ENCODE data around the gene PGP.

The PGP gene

GRCh38 chr16:2190002-2190658, 24.5 kb downstream of the PGP start:
- no peak overlapping the region for H3K27ac ChIP-seq (ENCODE audit: low read depth, low read length, poor library complexity, severe bottlenecking)
- H3F3A ChIP-seq (ENCODE audit: insufficient read depth, low read length), result no peaks in the 10 kb centered on the region
- H3K9ac ChIP-seq (ENCODE audit: low read length), result no peak overlapping the region
- H3K9me2 ChIP-seq (ENCODE audit: low read depth, low read length), result no peaks in the 10 kb centered on the region
- no peaks in the 10 kb centered on the region for H3K9me3 ChIP-seq (ENCODE audit: low read length)
- H3K4me1 ChIP-seq (ENCODE audit: insufficient read depth, low read length, severe bottlenecking), result no peaks in the 10 kb centered on the region
- TF ChIP-seq EZH2 (IDR thresholded peaks at IDR 0.05; ENCODE audit: borderline replicate concordance, low read length), result no peak
- TF ChIP-seq, protein P1, sequence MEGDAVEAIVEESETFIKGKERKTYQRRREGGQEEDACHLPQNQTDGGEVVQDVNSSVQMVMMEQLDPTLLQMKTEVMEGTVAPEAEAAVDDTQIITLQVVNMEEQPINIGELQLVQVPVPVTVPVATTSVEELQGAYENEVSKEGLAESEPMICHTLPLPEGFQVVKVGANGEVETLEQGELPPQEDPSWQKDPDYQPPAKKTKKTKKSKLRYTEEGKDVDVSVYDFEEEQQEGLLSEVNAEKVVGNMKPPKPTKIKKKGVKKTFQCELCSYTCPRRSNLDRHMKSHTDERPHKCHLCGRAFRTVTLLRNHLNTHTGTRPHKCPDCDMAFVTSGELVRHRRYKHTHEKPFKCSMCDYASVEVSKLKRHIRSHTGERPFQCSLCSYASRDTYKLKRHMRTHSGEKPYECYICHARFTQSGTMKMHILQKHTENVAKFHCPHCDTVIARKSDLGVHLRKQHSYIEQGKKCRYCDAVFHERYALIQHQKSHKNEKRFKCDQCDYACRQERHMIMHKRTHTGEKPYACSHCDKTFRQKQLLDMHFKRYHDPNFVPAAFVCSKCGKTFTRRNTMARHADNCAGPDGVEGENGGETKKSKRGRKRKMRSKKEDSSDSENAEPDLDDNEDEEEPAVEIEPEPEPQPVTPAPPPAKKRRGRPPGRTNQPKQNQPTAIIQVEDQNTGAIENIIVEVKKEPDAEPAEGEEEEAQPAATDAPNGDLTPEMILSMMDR (IDR thresholded peaks at IDR 0.05; ENCODE audit: low read length), result no peak
- no peaks in the 10 kb centered on the region for H3K36me3 ChIP-seq (ENCODE audit: insufficient read depth, low read length)
- H2AFZ ChIP-seq (ENCODE audit: low read length), result no peak overlapping the region
- no peak overlapping the region for H3K4me3 ChIP-seq (ENCODE audit: low read depth, low read length, poor library complexity, severe bottlenecking)
- H3K79me2 ChIP-seq (ENCODE audit: insufficient read depth, low read length), result no peaks in the 10 kb centered on the region
- peaks cover 21% of the 10 kb centered on the region; the same call in 1 of the 2 replicates for H3K27me3 ChIP-seq (ENCODE audit: insufficient read depth, low read length)
- H3K4me2 ChIP-seq (ENCODE audit: low read length), result no peak overlapping the region
- H4K20me1 ChIP-seq (ENCODE audit: insufficient read depth, low read length), result no peaks in the 10 kb centered on the region

- Histone ChIP-seq H3K9me3 (ENCODE audit: low read length) (no peaks in the 10 kb centered on the region), H3K79me2 (ENCODE audit: insufficient read depth, low read length) (no peaks in the 10 kb centered on the region), H4K20me1 (ENCODE audit: insufficient read depth, low read length) (no peaks in the 10 kb centered on the region), H3K27me3 (ENCODE audit: insufficient read depth, low read length) (peaks cover 18% of the 10 kb centered on the region; the same call in 1 of the 2 replicates), H3K36me3 (ENCODE audit: insufficient read depth, low read length) (no peaks in the 10 kb centered on the region), H3K9me2 (ENCODE audit: low read depth, low read length) (no peaks in the 10 kb centered on the region), H3K4me3 (ENCODE audit: low read depth, low read length, poor library complexity, severe bottlenecking) (no peak overlapping the region), H2AFZ (ENCODE audit: low read length) (no peak overlapping the region), H3K27ac (ENCODE audit: low read depth, low read length, poor library complexity, severe bottlenecking) (no peak overlapping the region), H3K4me1 (ENCODE audit: insufficient read depth, low read length, severe bottlenecking) (no peaks in the 10 kb centered on the region), H3F3A (ENCODE audit: insufficient read depth, low read length) (no peaks in the 10 kb centered on the region), H3K9ac (ENCODE audit: low read length) (no peak overlapping the region), H3K4me2 (ENCODE audit: low read length) (no peak overlapping the region)
- no peak for TF ChIP-seq EZH2 (IDR thresholded peaks at IDR 0.05; ENCODE audit: borderline replicate concordance, low read length)
- TF ChIP-seq, protein P1 (IDR thresholded peaks at IDR 0.05; ENCODE audit: low read length), result no peak
Observed at GRCh38 chr16:2189252-2189893, 25.3 kb downstream of the PGP start.

DNA sequence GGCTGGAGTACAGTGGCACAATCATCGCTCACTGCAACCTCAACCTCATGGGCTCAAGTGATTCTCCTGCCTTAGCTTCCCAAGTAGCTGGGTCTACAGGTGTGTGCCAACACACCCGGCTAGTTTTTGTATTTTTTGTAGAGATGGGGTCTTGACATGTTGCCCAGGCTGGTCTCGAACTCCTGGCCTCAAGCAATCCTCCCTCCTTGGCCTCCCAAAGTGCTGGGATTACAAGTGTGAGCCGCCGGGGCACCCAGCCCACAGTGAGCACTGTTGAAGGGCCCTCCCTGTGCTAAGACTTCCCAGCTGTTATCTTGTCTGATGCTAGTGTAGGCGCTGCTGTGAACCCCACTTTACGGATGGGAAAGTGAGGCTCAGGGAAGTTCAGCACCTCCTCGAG, 26.2 kb downstream of the PGP start:
- H2AFZ ChIP-seq (ENCODE audit: low read length), result no peak overlapping the region
- no peak overlapping the region for H3K4me3 ChIP-seq (ENCODE audit: low read depth, low read length, poor library complexity, severe bottlenecking)
- no peak overlapping the region for H3K27ac ChIP-seq (ENCODE audit: low read depth, low read length, poor library complexity, severe bottlenecking)
- H3K79me2 ChIP-seq (ENCODE audit: insufficient read depth, low read length), result no peaks in the 10 kb centered on the region
- no peaks in the 10 kb centered on the region for H4K20me1 ChIP-seq (ENCODE audit: insufficient read depth, low read length)
- no peaks in the 10 kb centered on the region for H3K4me1 ChIP-seq (ENCODE audit: insufficient read depth, low read length, severe bottlenecking)
- TF ChIP-seq, protein P1 (IDR thresholded peaks at IDR 0.05; ENCODE audit: low read length), result no peak
- TF ChIP-seq EZH2 (IDR thresholded peaks at IDR 0.05; ENCODE audit: borderline replicate concordance, low read length), result no peak
- no peaks in the 10 kb centered on the region for H3K36me3 ChIP-seq (ENCODE audit: insufficient read depth, low read length)
- H3K4me2 ChIP-seq (ENCODE audit: low read length), result no peak overlapping the region
- H3K27me3 ChIP-seq (ENCODE audit: insufficient read depth, low read length), result peaks cover 18% of the 10 kb centered on the region; the same call in 1 of the 2 replicates
- H3F3A ChIP-seq (ENCODE audit: insufficient read depth, low read length), result no peaks in the 10 kb centered on the region
- H3K9me3 ChIP-seq (ENCODE audit: low read length), result no peaks in the 10 kb centered on the region
- H3K9ac ChIP-seq (ENCODE audit: low read length), result no peak overlapping the region
- H3K9me2 ChIP-seq (ENCODE audit: low read depth, low read length), result no peaks in the 10 kb centered on the region
